HG03442 (cell line): Measurements from ENCODE around the gene SLAMF6.

ENCODE experiments used
- ATAC-seq: cut with Tn5 transposase; IDR thresholded peaks from one replicate; pipeline ENCODE4 v1.9.1; 2021; ENCODE audit warnings: mild to moderate bottlenecking, moderate library complexity; ENCODE audit not compliant: unreplicated experiment

The SLAMF6 gene

DNA sequence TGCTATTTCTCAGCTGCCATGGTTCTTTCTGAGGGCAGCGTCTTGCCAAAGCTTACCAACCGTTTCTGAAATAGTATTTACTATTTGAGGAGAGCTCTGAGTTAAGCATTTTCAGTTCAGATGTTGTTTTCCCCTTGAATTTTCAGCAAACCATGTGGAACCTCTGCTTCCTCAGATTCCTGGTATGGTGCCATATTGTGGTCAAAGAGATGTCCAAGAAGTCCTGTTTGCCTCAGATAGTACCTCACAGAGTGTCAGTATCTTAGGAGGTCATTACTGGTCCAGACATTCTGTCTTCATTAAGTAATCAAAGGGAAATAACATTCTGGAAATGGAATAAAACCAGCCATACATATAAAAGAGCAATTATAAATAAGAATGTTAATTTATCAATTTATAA is 86.1 kb downstream of the SLAMF6 start:
- ATAC-seq: no peak
